ENCODE results near the gene GGA3.
"Not testable (repeated sequence)": the region's sequence is repeated elsewhere in the genome, so short reads cannot be mapped to it uniquely, and the experiment has no call there.

Gene GGA3

DNA sequence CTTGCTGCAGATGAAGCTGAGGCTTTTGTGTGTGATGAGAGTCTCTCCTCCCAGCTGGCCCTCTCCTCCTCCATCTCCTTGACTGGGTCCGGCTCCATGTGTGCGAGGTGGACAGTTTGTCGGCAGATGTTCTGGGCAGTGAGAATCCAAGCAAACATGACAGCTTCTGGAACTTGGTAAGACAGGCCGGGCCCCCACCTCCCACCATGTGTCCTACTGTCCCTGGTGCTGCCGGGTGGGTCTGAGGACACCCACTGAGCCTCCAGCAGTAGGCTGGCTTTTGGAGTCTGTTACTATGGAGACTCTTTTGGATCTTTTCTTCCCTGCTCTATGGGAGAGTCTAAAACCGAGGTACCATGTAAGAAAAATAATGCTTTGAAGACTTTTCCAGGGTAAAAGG, 43.3 kb downstream of the GGA3 start:
- DNase-seq (ENCODE audit: low read depth), result no peak

DNA sequence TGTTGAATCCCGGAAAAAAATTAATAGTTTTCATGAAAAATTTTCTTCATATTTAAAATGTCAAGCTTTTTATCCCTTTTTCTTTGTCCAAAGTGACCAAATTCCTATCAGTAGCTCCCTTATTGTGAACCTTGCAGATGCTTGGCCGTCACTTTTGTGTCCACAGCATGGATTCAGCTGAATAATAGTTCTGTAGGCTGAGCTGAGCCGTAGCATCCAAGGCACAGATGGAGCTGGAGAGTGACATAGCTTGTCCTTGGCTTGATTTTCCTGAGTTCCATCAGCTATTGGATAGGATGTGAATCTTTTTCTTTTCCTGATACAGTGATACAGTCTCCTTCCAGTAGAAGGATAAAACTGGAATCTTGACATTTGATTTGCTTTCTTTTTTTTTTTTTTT, 52.3 kb downstream of the GGA3 start:
- no peak for DNase-seq (ENCODE audit: low read depth)

DNA sequence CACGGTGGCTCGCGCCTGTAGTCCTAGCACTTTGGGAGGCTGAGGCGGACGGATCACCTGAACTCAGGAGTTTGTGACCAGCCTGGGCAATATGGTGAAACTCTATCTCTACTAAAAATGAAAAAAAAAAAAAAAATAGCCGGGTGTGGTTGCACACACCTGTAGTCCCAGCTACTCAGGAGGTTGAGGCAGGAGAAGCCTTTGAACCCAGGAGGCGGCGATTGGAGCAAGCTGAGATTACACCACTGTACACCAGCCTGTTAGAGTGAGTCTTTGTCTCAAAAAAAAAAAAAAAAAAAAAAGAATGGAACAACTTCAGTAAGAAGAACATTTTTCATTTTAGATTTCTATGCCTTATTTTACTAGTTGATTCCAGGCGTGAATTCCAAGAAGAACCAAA, 53.2 kb downstream of the GGA3 start:
- DNase-seq (ENCODE audit: low read depth), result no peak

GRCh38 chr17:75207760-75208159, 53.6 kb downstream of the GGA3 start:
- DNase-seq (ENCODE audit: low read depth), result no peak

DNA sequence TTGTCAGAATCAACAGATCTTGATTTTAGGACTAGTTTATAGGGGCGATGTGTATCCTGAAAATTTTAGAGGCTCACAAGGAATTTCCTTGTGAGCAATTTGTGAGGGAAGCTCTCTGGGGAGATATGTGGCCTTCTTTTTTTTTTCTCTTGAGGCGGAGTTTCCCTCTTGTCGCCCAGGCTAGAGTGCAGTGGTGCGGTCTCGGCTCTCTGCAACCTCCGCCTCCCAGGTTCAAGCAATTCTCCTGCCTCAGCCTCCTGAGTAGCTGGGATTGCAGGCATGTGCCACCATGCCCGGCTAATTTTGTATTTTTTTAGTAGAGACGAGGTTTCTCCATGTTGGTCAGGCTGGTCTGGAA, 54.4 kb downstream of the GGA3 start:
- DNase-seq (ENCODE audit: low read depth), result not testable (repeated sequence)

- DNase-seq (ENCODE audit: low read depth), result no peak
Measured at GRCh38 chr17:75205793-75206163, 55.6 kb downstream of the GGA3 start.

- peak; percentile 91 for DNase-seq (ENCODE audit: low read depth)
Measured at GRCh38 chr17:75205037-75205792, 56.2 kb downstream of the GGA3 start, which contains the start of gene NUP85. NUP85 (plus strand) TSS chr17:75205679; CDS start chr17:75205762, 83 bp downstream.

- no peak for DNase-seq (ENCODE audit: low read depth)
Measured at GRCh38 chr17:75199886-75200618, 61.4 kb downstream of the GGA3 start.

GRCh38 chr17:75194879-75195278, 66.5 kb downstream of the GGA3 start:
- no peak for DNase-seq (ENCODE audit: low read depth)

DNA sequence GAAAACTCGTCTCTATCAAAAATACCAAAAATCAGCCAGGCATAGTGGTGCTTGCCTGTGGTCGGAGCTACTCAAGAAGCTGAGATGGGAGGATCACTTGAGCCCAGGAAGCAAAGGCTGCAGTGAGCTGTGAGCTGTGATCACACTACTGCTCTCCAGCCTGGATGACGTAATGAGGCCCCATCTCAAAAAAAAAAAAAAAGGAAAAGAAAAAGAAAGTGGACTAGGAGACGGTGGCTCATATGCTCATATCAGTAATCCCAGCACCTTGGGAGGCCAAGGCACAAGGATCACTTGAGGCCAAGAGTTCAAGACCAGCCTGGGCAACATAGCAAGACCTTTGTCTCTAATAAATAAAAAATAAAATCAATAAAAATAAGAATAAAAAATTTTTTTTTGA, 69.8 kb downstream of the GGA3 start:
- DNase-seq (ENCODE audit: low read depth), result no peak

DNA sequence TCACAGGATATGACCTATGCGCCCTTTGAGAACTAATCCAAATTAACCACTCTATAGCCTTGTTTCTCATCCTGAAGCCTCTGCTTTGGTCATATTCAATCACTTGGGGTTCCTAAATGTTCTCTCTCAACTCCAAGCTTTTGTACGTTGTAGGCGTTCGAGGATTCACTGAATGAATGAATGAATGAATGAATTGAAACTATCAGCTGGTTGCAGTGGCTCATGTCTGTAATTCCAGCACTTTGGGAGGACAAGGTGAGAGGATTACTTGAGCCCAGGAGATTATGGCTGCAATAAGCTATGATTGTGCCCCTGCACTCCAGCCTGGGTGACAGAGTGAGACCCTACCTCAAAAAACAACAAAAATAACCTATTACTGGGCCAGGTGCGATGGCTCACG, 72.8 kb downstream of the GGA3 start:
- DNase-seq (ENCODE audit: low read depth), result no peak
